HL-60 (cell line): ENCODE measurements around the gene L1CAM.

Experiments
- DNase-seq, 2 experiments: peaks; one replicate each; pipeline ENCODE4 v3.0.0-alpha.2; 2010 to 2020; ENCODE audit warnings: low read depth in 1 of 2, low spot score in 1 of 2
- H3K27ac ChIP-seq: fragments of 250-450 bp; sonication (Bioruptor Pico); replicated peaks from 2 replicates; pipeline ENCODE4 v1.5.1; 2020; ENCODE audit warnings: mild to moderate bottlenecking, moderate library complexity
- H3K27me3 ChIP-seq: fragments of 250-450 bp; sonication (Bioruptor Pico); 2 replicates; pipeline ENCODE4 v1.5.1; 2021; ENCODE audit warnings: mild to moderate bottlenecking, moderate library complexity; ENCODE audit not compliant: insufficient read depth, poor library complexity, severe bottlenecking
- H3K4me3 ChIP-seq: replicated peaks from 2 replicates; pipeline ENCODE4 v1.5.1; 2011; ENCODE audit warnings: mild to moderate bottlenecking, control low read depth, low read length; ENCODE audit not compliant: insufficient read depth
- GABPA ChIP-seq: IDR thresholded peaks from 2 replicates; pipeline ENCODE4 v1.6.1; 2012; ENCODE audit warnings: low read depth
- POLR2AphosphoS5 ChIP-seq: IDR thresholded peaks from 2 replicates; pipeline ENCODE4 v1.6.1; 2012; ENCODE audit warnings: low read depth
- SPI1 ChIP-seq: IDR thresholded peaks from 2 replicates; pipeline ENCODE4 v1.6.1; 2012; ENCODE audit warnings: low read depth, mild to moderate bottlenecking, borderline replicate concordance
- TF ChIP-seq, protein P1 (sequence below): IDR thresholded peaks from 2 replicates; pipeline ENCODE4 v1.6.1; 2012; ENCODE audit warnings: low read depth; ENCODE audit not compliant: insufficient replicate concordance
- TF ChIP-seq, protein P2 (sequence below): IDR thresholded peaks from one replicate; pipeline ENCODE4 v1.5.1; 2011; ENCODE audit warnings: low read length, control low read depth, inconsistent platforms; ENCODE audit not compliant: insufficient read depth

The L1CAM gene

DNA sequence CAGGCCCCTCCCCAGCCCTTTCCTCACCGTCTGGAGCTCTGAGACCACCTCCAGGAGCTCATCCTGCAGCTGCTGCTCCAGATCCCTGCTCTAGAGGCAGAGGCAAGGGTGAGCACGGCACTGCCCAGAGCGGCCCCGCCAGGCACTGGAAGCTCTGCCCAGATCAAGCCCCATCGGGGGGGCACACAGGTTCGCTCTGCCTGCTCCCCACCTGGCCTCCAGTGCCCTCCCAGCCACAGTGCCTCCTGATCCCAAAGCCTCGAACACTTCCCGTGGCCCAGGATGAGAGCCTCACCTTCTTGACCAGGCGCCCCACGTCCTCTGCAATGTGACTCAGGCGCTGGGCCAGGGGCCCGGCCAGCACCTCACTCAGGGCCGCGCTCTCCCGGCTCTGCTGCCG, 35.1 kb upstream of the L1CAM start:
- Histone ChIP-seq H3K4me3 (no peak overlapping the region), H3K27ac (no peak overlapping the region), H3K27me3 (no peaks in the 10 kb centered on the region)
- no peak for DNase-seq
- TF ChIP-seq SPI1 (no peak), POLR2AphosphoS5 (no peak), GABPA (no peak)
- TF ChIP-seq, protein P1, sequence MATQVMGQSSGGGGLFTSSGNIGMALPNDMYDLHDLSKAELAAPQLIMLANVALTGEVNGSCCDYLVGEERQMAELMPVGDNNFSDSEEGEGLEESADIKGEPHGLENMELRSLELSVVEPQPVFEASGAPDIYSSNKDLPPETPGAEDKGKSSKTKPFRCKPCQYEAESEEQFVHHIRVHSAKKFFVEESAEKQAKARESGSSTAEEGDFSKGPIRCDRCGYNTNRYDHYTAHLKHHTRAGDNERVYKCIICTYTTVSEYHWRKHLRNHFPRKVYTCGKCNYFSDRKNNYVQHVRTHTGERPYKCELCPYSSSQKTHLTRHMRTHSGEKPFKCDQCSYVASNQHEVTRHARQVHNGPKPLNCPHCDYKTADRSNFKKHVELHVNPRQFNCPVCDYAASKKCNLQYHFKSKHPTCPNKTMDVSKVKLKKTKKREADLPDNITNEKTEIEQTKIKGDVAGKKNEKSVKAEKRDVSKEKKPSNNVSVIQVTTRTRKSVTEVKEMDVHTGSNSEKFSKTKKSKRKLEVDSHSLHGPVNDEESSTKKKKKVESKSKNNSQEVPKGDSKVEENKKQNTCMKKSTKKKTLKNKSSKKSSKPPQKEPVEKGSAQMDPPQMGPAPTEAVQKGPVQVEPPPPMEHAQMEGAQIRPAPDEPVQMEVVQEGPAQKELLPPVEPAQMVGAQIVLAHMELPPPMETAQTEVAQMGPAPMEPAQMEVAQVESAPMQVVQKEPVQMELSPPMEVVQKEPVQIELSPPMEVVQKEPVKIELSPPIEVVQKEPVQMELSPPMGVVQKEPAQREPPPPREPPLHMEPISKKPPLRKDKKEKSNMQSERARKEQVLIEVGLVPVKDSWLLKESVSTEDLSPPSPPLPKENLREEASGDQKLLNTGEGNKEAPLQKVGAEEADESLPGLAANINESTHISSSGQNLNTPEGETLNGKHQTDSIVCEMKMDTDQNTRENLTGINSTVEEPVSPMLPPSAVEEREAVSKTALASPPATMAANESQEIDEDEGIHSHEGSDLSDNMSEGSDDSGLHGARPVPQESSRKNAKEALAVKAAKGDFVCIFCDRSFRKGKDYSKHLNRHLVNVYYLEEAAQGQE = no peak
- TF ChIP-seq, protein P2, sequence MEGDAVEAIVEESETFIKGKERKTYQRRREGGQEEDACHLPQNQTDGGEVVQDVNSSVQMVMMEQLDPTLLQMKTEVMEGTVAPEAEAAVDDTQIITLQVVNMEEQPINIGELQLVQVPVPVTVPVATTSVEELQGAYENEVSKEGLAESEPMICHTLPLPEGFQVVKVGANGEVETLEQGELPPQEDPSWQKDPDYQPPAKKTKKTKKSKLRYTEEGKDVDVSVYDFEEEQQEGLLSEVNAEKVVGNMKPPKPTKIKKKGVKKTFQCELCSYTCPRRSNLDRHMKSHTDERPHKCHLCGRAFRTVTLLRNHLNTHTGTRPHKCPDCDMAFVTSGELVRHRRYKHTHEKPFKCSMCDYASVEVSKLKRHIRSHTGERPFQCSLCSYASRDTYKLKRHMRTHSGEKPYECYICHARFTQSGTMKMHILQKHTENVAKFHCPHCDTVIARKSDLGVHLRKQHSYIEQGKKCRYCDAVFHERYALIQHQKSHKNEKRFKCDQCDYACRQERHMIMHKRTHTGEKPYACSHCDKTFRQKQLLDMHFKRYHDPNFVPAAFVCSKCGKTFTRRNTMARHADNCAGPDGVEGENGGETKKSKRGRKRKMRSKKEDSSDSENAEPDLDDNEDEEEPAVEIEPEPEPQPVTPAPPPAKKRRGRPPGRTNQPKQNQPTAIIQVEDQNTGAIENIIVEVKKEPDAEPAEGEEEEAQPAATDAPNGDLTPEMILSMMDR = no peak

DNA sequence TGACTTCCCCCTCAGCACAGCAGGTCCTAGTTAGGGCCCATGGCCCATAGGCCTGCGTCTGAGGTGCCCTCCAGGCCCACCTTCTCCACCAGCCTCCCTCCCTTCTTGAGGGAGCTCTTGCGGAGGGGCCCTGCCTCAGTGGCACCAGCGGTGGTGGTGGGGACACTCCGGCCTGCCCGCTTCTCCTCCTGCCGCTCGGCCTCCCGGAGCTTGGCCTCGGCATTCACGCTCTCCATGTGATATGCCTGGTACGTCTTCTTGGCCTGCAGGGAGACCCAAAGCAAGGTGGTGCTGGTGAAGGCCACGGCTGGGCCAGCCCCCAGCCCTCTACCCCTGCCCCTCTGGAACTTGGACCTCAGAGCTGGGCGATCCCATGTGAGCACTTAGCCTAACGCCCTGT, 34.6 kb upstream of the L1CAM start:
- Histone ChIP-seq H3K27ac (no peak overlapping the region), H3K4me3 (no peak overlapping the region), H3K27me3 (no peaks in the 10 kb centered on the region)
- TF ChIP-seq, protein P1 = no peak
- no peak for TF ChIP-seq GABPA
- no peak for TF ChIP-seq SPI1
- TF ChIP-seq, protein P2 = no peak
- no peak; the same call in 1 of the 2 replicates for TF ChIP-seq POLR2AphosphoS5
- no peak for DNase-seq

DNA sequence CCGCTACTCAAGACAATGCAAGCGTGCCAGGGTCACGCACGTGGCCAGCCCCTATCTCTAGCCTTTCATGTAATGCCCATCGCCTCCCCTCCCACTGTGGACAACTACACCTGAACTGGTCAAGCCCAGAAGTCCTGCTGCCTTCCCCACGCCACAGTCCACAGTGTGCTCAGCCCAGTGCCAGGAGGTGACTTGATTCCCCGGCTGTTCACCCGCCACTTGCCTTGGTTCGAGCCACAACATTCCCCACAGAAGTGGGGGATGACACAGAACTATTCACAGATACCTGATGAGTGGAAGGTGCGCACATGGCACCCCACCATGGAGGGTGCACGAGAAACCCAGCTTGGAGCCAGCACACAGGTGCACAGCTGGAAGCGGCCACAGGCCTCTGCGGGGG, 33.3 kb upstream of the L1CAM start:
- no peak overlapping the region for H3K27ac ChIP-seq
- no peak for DNase-seq
- H3K4me3 ChIP-seq = no peak overlapping the region
- TF ChIP-seq, protein P2 = no peak
- TF ChIP-seq GABPA = no peak
- no peaks in the 10 kb centered on the region for H3K27me3 ChIP-seq

DNA sequence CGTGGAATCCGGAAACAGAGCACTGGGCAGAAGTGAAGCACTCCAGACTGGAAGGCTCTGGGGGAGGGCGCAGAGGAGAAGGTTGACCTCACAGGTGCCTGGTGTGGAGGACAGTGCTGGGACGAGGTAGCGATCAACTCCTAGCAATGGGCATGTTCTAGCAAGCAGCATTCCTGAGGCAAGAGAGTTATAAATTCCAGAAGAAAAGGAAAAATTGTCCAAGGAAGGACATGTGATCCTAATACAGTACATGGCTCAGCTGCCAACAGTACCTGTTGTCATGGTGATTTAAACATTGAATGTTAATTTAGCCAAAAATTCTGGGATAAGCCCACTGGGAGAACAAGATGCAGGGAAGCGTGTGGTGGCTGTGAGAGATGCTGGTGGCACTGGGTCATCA, 31.9 kb upstream of the L1CAM start:
- TF ChIP-seq, protein P2 = no peak
- TF ChIP-seq SPI1 = no peak
- TF ChIP-seq POLR2AphosphoS5 = no peak
- Histone ChIP-seq H3K27ac (no peak overlapping the region), H3K27me3 (no peaks in the 10 kb centered on the region), H3K4me3 (no peak overlapping the region)
- peak in 1 of 2 experiments; percentile 13 for DNase-seq
